HG02943 (cell line): Measurements from ENCODE around the gene ULK3.

ENCODE experiments used
- ATAC-seq: cut with Tn5 transposase; IDR thresholded peaks from one replicate; pipeline ENCODE4 v1.9.1; 2021; ENCODE audit warnings: mild to moderate bottlenecking, low read depth, moderate library complexity; ENCODE audit not compliant: unreplicated experiment

ULK3 gene

GRCh38 chr15:74869372-74869725 is 26.4 kb upstream of the ULK3 start:
- ATAC-seq, result no peak

DNA sequence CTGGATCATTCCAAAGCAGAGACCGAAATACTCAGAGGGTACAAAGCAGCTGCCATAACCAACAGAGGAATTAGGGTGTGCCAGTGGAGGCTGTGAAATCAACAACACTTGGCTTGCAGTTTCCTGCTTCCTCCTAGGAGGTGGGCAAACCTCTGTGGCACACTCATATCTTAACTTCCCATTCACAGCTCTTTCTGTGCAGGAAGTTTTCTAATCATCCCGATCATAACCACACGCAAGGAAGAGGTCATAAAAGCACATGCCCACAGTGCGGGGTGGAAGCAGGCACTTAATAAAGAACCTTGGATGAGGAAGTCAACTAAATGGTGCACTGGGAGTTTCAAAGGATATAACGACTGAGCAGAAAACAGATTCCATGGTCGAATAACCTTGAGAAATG is 25.1 kb upstream of the ULK3 start:
- no peak for ATAC-seq

DNA sequence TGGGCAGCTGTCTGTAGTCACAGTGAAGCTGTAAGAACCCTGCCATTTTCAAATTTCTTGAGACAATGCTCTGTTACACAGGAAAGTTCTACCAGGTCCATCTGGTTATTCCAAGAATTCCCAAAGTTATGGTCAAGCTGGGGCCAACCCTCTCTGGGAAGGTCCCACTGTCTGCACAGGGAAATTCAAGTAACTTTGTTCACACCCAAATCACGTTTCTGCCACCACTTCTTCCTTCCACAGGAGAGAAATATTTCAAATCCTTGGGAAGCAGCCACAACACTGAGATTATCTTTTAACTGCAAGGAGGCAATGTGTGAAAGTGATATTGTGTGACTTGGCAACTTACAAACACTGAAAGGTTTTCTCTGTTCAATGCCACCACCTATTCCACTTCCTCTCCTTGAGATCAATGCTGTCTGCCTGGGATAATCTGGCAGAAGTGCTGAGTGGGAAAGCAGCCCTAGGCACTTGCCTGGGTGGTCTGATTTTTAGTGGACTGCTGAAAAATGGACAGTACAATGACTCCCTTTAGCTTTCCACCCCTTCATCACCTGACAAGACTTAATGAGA is 24.6 kb upstream of the ULK3 start:
- no peak for ATAC-seq

DNA sequence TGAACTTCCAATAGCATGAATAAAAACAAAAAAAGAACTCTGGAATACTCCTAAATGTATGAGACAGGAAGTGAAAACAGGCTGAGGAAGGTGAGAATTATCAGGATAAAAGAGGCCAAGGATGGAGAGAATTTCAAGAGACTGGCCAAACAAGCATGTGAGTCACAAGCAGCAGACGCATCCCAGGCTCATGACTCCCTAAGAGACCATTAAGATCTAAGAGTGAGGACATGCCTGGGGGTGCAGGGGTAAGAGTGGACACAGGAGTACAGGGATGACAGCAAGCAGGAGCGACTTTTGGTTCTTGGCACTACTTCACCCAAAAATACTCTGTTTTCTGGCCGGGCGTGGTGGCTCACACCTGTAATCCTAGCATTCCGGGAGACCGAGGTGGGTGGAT is 23.1 kb upstream of the ULK3 start:
- ATAC-seq, result no peak

- no peak for ATAC-seq
These were observed 22.4 kb upstream of the ULK3 start for GRCh38 chr15:74865316-74865715.

- no peak for ATAC-seq
These were observed 21.3 kb upstream of the ULK3 start for GRCh38 chr15:74864296-74864695.

DNA sequence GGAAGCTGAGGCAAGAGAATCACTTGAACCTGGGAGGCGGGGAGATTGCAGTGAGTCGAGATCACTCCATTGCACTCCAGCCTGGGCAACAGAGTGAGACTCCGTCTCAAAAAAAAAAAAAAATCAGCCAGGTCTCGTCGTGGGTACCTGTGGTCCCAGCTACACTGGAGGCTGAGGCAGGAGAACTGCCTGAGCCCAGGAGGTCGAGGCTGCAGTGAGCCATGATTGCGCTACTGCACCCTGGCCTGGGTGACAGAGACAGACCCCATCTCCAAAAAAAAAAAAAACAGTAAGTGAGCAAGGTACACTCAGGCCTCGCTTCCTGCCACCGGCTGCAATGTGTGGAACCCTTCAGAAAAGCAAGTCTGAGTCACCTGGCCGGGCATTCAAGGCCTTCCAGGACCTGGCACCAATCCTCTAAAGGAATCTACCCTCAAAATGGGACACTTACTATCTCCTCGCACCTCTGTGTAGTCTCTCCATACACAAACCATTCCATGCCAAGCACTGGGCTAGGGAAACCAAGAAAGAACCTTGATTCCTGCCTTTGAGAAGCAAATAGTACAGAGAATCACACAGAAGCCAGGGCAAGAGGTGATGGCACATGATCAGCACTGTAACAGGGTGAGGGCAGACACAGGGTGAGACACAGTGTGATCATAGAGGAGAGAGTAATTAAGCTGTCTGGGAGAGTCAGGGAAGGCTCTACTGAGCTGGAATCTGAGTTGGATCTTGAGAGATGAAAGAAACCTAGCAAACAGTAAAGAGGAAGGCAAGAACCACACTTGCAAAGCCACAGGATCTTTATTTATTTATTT is 20.5 kb upstream of the ULK3 start:
- no peak for ATAC-seq

GRCh38 chr15:74858369-74858740 is 15.4 kb upstream of the ULK3 start:
- no peak for ATAC-seq

GRCh38 chr15:74857671-74858368 is 14.9 kb upstream of the ULK3 start:
- ATAC-seq, result no peak

DNA sequence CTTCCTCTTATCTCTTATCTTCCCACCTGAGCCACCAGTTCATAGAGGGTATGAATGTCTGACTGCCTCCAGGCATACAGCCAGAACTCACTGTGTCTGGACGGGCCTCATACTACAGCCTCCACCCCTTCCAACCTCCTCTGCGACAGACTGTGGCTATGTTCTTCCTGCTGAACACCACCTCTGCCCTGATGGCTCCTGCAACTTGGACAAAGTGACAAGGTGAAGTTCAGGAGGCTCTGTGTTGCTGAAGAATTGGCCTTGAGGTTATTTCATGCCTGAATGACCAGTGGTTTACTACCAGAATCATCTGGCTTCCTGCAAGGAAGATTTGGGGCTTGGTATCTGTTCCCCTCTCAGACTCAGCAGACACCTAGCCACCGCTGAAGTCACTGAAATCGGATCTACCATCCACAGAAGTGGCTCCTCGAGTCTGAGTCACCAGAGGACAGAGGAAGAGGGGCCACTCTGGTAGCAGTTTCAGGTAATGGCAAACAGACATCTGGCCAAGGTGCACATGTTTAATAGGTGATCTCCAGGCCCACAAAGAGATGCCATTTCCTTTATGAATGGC is 14.2 kb upstream of the ULK3 start:
- peak; percentile 71 for ATAC-seq

GRCh38 chr15:74856537-74856936 is 13.6 kb upstream of the ULK3 start:
- no peak for ATAC-seq

DNA sequence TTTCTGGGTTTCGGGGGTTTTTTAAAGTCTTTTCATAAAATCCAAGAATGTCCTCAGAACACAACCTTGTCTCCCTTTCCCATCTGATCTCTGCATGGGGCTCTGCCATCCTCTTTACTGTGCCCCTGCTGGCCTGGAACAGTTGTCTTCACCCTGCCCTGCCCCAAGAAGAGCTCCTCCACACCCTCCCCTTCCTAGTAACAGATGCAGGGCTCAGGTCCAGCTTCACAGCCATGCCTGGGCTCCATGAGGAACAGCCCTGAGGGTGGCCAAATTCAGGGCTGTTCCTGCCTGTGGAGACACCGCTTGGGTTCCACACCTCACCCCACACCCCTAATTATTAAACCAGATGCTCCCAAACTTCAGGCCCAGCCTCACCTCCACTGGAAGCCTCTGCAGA is 12.9 kb upstream of the ULK3 start:
- no peak for ATAC-seq

GRCh38 chr15:74854453-74855022 is 11.6 kb upstream of the ULK3 start:
- no peak for ATAC-seq

DNA sequence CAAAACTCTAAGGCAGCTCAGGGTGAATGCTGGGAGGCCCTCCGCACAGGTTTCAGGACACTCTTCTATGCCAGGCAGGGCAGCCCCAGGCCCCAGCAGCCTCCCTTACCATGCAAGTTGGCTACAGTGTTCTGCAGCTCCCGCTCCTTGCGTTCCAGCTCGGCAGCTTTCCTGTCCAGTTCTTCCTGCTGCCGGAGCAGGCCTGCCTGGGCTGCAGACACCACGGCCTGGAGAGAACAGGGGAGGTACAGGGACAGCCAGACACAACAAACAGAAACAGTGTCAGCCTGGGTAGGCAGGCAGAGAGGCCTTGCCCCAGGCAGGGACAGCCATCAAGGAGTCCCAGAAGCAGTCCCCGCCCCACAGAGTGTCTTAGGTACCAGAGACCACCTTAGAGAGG is 9.0 kb upstream of the ULK3 start:
- no peak for ATAC-seq

DNA sequence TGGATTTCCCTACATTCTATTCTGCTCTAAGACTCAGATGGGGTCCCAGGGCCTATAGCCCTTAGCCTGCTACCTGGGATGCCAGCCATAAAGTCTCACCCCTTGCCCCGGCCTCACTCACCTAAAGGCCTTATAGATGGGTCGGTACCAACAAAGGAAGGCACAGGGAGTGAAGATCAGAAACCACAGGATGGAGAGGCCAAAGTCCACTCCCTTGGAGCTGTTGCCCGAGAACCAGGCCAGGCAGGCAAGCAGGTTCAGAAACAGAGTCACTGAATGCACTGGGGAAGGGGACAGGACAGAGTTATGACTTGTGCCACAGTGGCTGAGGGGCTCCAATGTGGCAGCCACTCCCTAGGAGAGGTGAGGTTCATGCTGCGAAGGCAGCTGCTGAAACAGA is 7.4 kb upstream of the ULK3 start:
- ATAC-seq, result no peak

- no peak for ATAC-seq
These were observed 4.5 kb upstream of the ULK3 start for GRCh38 chr15:74847432-74847831.

- no peak for ATAC-seq
These were observed 2.6 kb upstream of the ULK3 start for GRCh38 chr15:74845581-74845980.

DNA sequence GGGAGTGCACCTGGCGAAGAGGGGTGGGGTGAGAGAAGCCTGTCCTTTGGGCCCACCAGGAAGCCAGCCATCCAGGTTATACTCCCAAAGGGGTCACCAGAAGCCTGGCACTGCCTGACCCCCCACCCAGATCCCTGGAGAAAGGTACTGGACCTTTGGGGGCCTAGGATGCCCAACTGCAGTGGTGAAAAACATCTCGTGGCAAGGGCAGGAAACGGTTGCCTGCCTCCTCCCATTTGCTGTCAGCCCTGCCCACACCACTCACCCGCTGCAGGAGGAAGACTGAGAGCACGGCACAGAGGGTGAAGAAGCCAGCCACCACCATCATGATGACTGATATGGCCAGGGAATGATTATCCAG is 2.2 kb upstream of the ULK3 start:
- no peak for ATAC-seq

DNA sequence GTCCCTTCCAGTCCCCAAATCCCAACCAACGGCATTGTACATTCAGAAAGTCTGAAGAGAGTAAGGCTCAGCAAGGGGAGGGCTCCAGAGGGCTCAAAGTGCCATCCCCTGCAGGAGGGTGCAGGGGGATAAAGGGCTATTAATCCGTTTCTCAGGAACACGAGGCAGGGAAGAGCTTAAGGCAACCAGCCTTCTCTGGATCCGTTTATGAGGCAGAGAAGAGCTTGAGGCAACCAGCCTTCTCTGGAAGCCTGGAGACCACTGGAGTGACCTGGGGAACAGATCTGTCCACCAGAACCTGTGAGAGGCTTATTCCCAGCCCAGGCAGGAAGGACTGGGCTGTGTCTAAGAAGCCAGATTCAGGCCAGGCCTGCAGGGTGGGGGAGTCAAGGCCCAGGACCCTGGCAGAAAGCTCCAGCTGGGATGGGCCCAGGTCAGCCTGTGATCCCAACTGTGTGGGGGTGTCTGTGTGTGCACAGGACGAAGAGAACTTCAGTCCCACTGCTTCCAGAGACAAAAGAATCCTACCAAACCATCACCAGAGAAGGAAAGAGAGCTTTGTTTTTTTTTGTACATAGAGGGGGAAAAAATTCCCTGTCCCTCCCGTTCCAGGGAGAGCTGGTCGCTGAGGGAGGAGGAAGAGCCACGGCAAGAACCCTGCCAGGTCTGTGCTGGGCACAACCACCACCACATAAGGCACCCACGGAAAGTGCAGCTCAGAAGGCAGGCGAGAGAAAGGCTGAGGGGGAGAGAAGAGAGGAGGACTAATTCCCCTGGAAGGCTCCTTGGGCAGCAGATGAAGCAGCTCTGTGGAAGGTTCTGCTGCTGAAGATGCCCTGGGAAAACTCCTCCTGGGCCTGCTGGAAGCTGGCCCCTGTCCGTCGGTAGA is 1.6 kb upstream of the ULK3 start:
- ATAC-seq, result no peak

- ATAC-seq, result no peak
These were observed 939 bp upstream of the ULK3 start for GRCh38 chr15:74843891-74844299.
